Liver (tissue), 3 donors: ENCODE measurements around the gene HLCS.

Experiments used
- CTCF ChIP-seq: fragments of 150-350 bp; IDR thresholded peaks from 2 replicates; pipeline ENCODE4 v1.5.1; 2017; ENCODE audit warnings: improper control_type of control experiment, low read depth, low read length; ENCODE audit not compliant: missing input control
- EGR1 ChIP-seq, 2 donors: IDR thresholded peaks; 2 replicates each; pipeline ENCODE4 v1.6.1; 2016 to 2018; ENCODE audit warnings: antibody characterized with exemption in 2 of 2, low read depth in 2 of 2
- GABPA ChIP-seq, 2 donors: IDR thresholded peaks in 1 of 2; conservative IDR thresholded peaks in 1 of 2; 2 replicates each; pipeline ENCODE4 v1.6.1; 2016; ENCODE audit warnings: antibody characterized with exemption in 2 of 2, mild to moderate bottlenecking in 1 of 2, moderate library complexity in 1 of 2
- HNF4A ChIP-seq, 2 donors: conservative IDR thresholded peaks; 2 replicates each; pipeline ENCODE4 v1.6.1; 2016; ENCODE audit warnings: antibody characterized with exemption in 2 of 2, mild to moderate bottlenecking in 2 of 2
- JUND ChIP-seq, 2 donors: IDR thresholded peaks; 2 replicates each; pipeline ENCODE4 v1.6.1; 2016; ENCODE audit warnings: antibody characterized with exemption in 2 of 2
- MAX ChIP-seq: IDR thresholded peaks from 2 replicates; pipeline ENCODE4 v1.6.1; 2016; ENCODE audit warnings: antibody characterized with exemption
- NR2F2 ChIP-seq: IDR thresholded peaks from 2 replicates; pipeline ENCODE4 v1.6.1; 2016; ENCODE audit warnings: antibody characterized with exemption
- RAD21 ChIP-seq, 2 donors: IDR thresholded peaks; 2 replicates each; pipeline ENCODE4 v1.6.1; 2016; ENCODE audit warnings: antibody characterized with exemption in 2 of 2, mild to moderate bottlenecking in 2 of 2
- REST ChIP-seq: IDR thresholded peaks from 2 replicates; pipeline ENCODE4 v1.6.1; 2016; ENCODE audit warnings: antibody characterized with exemption, mild to moderate bottlenecking
- YY1 ChIP-seq: IDR thresholded peaks from 2 replicates; pipeline ENCODE4 v1.6.1; 2016; ENCODE audit warnings: antibody characterized with exemption, mild to moderate bottlenecking
- donor health status: healthy.
- donor health status: healthy.

- TF ChIP-seq JUND (IDR thresholded peaks at IDR 0.05): no peak
- TF ChIP-seq HNF4A (conservative IDR thresholded peaks at IDR 0.05): no peak
- TF ChIP-seq RAD21 (IDR thresholded peaks at IDR 0.05): no peak
- no peak for TF ChIP-seq MAX
- no peak for TF ChIP-seq YY1
- no peak for TF ChIP-seq REST
- TF ChIP-seq CTCF: no peak
- TF ChIP-seq EGR1 (IDR thresholded peaks at IDR 0.05; ENCODE audit: low read depth in 2 of 2): no peak
- no peak for TF ChIP-seq GABPA (IDR thresholded peaks at IDR 0.05 in 1 of 2, conservative IDR thresholded peaks at IDR 0.05 in 1 of 2)
- no peak for TF ChIP-seq NR2F2
Observed at GRCh38 chr21:36902793-36903192, 63.7 kb downstream of the HLCS start.
